Stimulated activated CD8-positive, alpha-beta memory T cell treated with anti-CD3 and anti-CD28 coated beads, Interleukin-4, amount 100 ng/mL, for 24 hours (primary cell): ENCODE measurements around the gene TAC1.
"Not testable (repeated sequence)": the region's sequence is repeated elsewhere in the genome, so short reads cannot be mapped to it uniquely, and the experiment has no call there.

Experiments used
- DNase-seq: peaks from one replicate; pipeline ENCODE4 v3.0.0-alpha.2; 2020; ENCODE audit warnings: low read depth

The TAC1 gene

DNA sequence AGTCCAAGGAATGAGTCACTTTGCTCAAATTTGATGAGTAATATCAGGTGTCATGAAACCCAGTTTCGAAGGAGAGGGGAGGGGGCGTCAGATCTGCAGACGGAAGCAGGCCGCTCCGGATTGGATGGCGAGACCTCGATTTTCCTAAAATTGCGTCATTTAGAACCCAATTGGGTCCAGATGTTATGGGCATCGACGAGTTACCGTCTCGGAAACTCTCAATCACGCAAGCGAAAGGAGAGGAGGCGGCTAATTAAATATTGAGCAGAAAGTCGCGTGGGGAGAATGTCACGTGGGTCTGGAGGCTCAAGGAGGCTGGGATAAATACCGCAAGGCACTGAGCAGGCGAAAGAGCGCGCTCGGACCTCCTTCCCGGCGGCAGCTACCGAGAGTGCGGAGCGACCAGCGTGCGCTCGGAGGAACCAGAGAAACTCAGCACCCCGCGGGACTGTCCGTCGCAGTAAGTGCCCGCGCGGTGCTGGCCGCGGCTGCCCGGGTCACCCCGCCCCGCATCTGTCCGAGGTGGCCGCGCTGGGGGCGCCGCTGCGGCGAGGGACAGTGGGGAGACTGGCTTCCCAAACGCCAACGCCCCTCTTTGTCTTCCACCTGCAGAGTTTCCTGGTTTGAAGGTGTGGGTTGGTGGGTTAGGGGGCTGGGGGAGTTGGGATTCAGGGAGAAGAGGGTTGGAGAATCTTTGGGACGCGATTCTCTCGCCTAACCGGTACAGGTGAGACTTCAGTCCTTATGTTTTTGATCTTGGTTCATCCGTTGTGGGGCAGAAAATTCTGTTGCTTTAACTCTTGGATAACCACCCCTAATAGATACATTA lies at the start of gene TAC1:
TSS of gene TAC1 (plus strand) at position 351 of the 829 bp plus-strand sequence. CDS start 527 bp downstream, outside the sequence.
- DNase-seq, result no peak

DNA sequence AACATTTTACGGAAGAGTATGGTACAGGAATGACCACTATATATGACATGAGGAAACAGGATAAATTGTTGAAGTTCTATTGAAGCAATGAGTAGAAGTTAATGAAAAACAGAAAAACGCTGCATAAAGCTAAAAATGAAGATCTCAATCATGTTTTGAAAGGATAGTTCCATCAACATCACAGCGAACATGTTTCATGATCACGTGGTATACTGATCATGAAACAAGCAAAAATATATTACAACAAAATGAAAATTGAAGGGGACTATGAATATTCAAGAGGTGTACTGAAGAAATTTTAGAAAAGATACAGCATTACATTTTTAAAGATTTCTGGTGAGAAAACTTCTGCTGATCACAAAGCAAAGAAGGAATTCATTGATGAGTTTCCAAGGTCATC lies 45.9 kb upstream of the TAC1 start:
- no peak for DNase-seq

- no peak for DNase-seq
Observed at GRCh38 chr7:97693586-97693985, 38.3 kb upstream of the TAC1 start.

DNA sequence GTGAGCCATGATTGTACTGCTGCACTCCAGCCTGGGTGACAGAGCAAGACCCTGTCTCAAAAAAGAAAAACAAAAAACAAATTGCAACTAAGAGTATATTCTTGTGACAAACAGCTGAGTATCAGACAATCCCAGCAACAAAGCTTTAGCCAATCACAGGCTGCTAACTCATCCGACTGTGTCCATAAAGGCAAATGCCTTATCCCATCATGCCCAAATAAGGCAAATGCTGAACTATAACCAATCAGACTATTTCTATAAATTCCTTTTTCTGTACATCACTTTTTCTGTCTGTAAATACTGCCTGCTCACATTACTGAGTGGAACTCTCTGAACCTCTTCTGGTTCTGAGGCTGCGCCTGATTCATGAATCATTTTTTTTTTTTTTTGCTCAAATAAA lies 37.5 kb upstream of the TAC1 start:
- DNase-seq, result no peak

GRCh38 chr7:97697396-97697795 lies 34.5 kb upstream of the TAC1 start:
- no peak for DNase-seq

DNA sequence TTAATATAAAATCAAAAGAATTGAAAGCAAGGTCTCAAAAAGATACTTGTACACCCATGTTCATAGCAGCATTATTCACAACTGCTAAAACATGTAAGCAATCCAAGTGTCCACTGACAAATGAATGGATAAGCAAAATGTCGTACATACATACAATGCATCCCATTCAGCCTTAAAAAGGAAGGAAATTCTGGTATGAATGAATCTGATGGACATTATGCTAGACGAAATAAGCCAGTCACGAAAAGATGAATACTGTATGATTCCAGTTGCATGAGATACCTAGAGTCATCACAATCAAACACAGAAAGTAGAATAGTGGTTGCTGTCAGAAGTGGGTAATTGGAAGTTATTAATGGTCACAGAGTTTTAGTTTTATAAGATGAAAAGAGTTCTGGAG lies 9.5 kb upstream of the TAC1 start:
- no peak for DNase-seq

DNA sequence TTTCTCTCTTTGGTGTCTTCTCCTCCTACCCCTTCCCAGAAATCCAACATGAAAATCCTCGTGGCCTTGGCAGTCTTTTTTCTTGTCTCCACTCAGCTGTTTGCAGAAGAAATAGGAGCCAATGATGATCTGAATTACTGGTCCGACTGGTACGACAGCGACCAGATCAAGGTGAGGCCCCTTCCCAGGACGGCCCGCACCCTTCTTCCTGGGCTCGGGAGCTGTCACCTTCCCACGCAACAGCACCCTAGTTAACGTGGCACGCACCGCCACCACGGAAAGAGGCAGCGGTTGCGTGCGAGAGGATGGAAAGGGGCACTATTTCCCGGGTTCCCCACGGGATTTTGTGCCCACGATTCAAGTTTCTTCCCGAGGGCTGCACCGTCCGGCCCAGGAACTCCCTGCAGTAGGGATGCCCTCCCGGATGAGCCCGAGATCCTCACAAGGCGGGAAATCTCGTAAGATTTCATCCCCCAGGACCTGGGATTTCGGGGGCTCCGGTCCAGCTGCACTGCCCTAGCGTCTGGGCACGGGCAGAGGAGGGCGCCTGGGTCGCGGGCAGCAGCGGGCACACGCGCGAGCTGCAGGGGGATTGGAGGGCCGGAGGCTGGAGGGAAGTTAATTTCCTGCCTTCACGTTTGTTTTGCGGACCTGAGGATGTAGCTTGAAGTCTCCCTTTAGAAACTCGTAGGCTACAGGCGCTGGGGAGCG lies 834 bp downstream of the TAC1 start:
- DNase-seq, result no peak

DNA sequence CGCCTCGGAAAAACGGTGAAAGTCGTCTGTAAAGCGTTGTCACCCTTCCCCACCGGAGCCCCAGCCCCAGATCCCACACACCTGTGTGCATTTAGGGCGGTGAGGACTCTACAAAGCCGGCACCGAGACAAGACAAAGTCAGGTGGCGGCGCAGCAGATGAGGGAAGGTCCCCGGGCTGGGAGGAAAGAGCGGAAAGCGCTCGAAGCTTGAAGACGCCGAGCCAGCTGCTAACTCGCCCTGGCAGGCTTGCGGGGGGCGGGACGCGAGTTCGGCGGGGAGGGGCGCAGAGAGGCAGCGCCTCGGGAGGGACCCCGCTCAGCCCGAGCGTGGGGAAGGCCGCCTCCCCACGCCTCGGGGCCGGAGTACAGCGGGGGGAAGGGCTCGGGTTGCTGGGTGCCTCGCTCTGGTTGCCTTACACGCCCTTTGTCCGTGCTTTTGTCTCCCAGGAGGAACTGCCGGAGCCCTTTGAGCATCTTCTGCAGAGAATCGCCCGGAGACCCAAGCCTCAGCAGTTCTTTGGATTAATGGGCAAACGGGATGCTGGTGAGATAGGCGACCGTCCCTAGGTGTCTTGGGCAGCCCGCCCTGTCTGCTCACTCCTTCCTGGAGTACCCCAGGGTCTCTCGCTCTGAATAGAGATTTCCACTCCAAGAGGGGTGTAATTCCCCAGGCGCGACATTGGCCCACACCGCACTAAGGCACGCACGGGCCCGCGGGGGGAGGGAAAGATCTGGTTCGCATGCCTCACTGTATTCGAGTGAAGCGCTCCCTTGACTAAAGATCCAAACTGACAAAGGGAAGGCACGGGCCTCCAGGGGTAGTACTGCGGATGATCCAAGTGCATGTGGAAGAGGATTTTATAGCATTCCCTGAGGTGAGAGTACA lies 1.6 kb downstream of the TAC1 start:
- no peak for DNase-seq

DNA sequence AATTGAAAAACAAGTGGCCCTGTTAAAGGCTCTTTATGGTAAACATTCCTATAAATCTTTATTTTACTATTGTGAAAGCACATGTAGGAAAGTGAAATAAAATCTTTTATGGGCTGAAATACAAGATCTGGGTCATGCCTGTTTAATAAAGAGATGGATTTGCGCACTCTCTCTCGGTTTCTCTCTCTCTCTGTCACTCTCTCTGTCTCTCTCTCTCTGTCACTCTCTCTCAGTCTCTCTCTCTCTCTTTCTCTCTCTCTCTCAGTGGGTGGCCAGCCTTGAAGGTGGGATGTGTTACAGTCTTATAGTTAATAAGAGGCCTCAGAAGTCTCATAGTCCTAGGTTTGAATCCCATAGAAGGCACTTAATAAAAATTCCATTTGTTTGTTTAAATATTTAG lies 2.4 kb downstream of the TAC1 start:
- no peak for DNase-seq

DNA sequence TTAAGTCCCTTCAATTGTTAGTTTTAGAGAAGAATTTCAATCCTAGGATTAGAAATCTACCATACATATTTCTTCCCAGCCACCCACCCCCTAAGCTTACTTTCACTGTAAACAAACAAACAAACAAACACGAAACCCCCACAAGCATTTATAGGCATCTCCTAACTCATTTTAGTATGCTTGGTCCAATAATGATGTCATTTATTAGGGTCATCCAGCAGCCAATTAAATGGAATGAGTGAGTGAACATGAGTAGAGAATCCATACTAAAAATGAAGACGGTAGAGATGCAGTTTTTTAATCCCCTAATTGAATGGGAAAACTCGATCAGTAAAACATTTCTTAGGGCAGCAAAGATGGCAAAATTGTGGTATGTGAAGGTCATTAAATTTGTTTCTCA lies 3.2 kb downstream of the TAC1 start:
- no peak for DNase-seq

DNA sequence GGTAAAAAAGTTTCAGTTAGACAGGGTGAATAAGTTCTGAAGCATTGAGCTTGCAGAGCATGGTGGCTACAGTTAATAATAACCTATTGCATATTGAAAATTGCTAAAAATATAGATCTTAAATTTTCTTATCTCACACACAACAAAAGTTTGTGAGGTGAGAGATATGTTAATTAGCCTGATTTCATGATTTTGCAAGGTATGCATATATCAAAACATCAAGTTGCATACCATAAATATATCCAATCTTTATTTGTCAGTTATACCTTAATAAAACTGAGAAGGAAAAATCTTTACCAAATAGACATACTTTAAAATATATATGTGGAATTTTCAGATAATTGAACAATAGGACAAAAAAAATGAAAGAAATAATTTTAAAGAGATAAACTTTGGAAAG lies 16.6 kb downstream of the TAC1 start:
- DNase-seq, result no peak

GRCh38 chr7:97751566-97751965 lies 19.7 kb downstream of the TAC1 start:
- DNase-seq, result no peak

GRCh38 chr7:97752215-97752614 lies 20.3 kb downstream of the TAC1 start:
- no peak for DNase-seq

DNA sequence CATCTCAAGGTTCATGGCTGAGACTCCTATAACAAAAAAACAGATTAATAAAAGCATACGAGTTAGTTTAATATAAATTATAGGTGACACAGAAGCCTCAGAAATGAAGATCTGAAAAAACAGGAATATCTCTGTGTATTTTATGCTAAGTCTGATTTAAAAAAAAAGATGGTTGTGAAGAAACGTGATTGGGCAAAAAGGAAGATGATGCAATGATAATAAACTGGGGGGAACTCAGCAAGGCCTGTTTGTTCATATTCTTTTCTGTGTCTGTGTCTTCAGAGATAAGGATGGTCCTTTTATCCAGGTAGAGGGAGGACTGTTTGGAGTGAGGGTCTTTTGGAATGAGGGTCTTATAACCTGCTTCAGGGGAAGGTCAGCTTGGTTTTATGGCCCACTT lies 25.9 kb downstream of the TAC1 start:
- no peak for DNase-seq

GRCh38 chr7:97770850-97771249 lies 39.0 kb downstream of the TAC1 start:
- DNase-seq, result no peak

GRCh38 chr7:97771576-97771975 lies 39.7 kb downstream of the TAC1 start:
- no peak for DNase-seq

DNA sequence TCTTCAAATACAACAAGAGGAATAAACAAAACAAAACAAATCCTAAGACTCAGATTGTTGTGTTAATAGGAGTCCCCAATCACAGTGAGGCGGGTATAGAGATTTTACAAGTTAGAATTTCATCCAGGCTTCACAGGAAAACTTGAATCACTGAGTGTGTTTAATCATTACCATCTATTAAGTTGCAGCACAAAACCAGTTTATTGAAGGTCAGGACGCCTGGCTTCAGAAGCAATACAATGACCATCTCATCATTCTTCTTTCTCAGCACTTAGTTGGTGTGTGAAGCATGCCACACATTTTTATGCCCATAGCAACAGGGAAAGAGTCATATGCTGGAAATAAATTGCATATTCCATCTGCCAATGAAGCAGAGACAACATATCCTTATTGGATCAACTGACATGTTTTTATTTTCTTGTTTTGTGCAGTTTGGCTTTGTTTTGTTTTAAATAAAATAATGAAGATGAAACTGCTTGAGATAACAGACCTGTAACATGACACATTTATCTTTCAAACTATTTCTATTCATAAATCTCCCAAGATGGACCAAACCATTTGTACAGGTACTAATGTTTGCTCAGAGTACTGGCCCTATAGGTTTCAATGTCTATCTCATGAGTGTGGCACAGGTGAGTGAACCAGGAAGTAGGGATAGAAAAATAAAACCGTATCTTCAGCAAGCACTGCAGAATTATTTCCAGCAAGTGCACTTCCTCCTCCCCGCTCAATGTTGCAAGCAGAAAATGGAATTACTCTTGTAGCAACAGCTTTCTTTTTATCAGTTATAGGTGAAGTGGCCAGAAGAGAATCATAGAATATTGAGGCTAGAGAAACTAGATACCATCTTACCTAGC lies 40.4 kb downstream of the TAC1 start:
- DNase-seq, result no peak

GRCh38 chr7:97786398-97786797 lies 54.5 kb downstream of the TAC1 start:
- not testable (repeated sequence) for DNase-seq
